NCI-H2227 (cell line): Measurements from ENCODE around the gene RIOX2.

Experiments used
- DNase-seq: peaks from one replicate; lab custom pipeline; 2025; ENCODE audit not compliant: unreplicated experiment; lab: John Stamatoyannopoulos, UW

The RIOX2 gene

GRCh38 chr3:97954228-97954827 is 17.9 kb downstream of the RIOX2 start:
- DNase-seq = no peak

- no peak for DNase-seq
These were observed 19.4 kb downstream of the RIOX2 start for GRCh38 chr3:97952872-97953271.

GRCh38 chr3:97952280-97952679 is 20.0 kb downstream of the RIOX2 start:
- no peak for DNase-seq

GRCh38 chr3:97950360-97950759 is 21.9 kb downstream of the RIOX2 start:
- DNase-seq = no peak

- no peak for DNase-seq
These were observed 22.5 kb downstream of the RIOX2 start for GRCh38 chr3:97949743-97950142.

- no peak for DNase-seq
These were observed 23.1 kb downstream of the RIOX2 start for GRCh38 chr3:97949110-97949485.

GRCh38 chr3:97948351-97949109 is 23.7 kb downstream of the RIOX2 start:
- DNase-seq = no peak

GRCh38 chr3:97942801-97943546 is 29.3 kb downstream of the RIOX2 start:
- peak; percentile 74 for DNase-seq

- DNase-seq = peak; percentile 0
These were observed 32.2 kb downstream of the RIOX2 start for GRCh38 chr3:97940034-97940433.

- no peak for DNase-seq
These were observed 32.8 kb downstream of the RIOX2 start for GRCh38 chr3:97939401-97939800.

GRCh38 chr3:97938444-97938843 is 33.8 kb downstream of the RIOX2 start:
- no peak for DNase-seq

- no peak for DNase-seq
These were observed 35.0 kb downstream of the RIOX2 start for GRCh38 chr3:97937205-97937604.

GRCh38 chr3:97935842-97936241 is 36.4 kb downstream of the RIOX2 start:
- no peak for DNase-seq

GRCh38 chr3:97934980-97935695 is 37.1 kb downstream of the RIOX2 start:
- no peak for DNase-seq

GRCh38 chr3:97932387-97932801 is 39.8 kb downstream of the RIOX2 start:
- DNase-seq = no peak

- no peak for DNase-seq
These were observed 41.0 kb downstream of the RIOX2 start for GRCh38 chr3:97931218-97931617.

- no peak for DNase-seq
These were observed 42.2 kb downstream of the RIOX2 start for GRCh38 chr3:97930018-97930417.

- no peak for DNase-seq
These were observed 43.2 kb downstream of the RIOX2 start for GRCh38 chr3:97928986-97929385.

- no peak for DNase-seq
These were observed 44.5 kb downstream of the RIOX2 start for GRCh38 chr3:97927704-97928103.

- no peak for DNase-seq
These were observed 54.3 kb downstream of the RIOX2 start for GRCh38 chr3:97917813-97918536.

GRCh38 chr3:97916576-97916975 is 55.7 kb downstream of the RIOX2 start:
- DNase-seq = no peak
